ENCODE data around the gene USP28.

USP28 gene

GRCh38 chr11:113877670-113878055, 2.3 kb upstream of the USP28 start:
- DNase-seq (ENCODE audit: low spot score), result no peak

GRCh38 chr11:113876798-113877669, 1.7 kb upstream of the USP28 start:
- DNase-seq (ENCODE audit: low spot score), result no peak

GRCh38 chr11:113876074-113876797, 864 bp upstream of the USP28 start:
- no peak for DNase-seq (ENCODE audit: low spot score)

DNA sequence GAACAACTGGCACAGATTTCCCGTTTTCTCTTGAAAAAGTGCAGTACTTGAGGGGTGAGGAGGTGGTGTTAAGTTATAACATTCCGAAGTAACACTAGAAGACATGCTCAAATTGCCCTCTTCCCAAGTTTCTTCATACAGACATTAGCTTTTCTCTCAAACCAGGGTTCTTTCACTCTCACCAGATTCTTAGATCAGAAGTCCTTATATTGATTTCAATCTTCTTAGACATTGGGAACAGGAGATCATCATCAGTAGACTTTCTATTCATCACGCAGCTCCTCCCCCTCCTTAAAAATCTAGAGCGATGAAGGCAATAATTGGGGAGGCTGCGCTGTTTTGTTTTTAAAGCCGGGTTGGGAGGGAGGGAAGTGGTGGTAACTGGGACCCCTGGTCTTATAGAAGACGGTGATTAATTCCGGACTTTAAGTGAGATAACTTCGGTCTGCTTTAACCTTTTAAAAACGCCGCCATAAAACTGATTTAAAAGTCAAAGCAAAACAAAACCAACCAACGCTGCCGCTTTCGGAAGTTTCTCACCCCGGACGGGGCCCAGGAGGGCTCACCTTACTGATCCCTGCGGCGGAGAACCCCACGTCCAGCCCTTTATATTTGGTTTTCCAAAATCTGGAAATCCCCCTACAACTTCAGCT, 665 bp downstream of the USP28 start:
- DNase-seq (ENCODE audit: low spot score), result peak; percentile 26

- no peak for DNase-seq (ENCODE audit: low spot score)
Measured at GRCh38 chr11:113874096-113874495, 1.3 kb downstream of the USP28 start.

DNA sequence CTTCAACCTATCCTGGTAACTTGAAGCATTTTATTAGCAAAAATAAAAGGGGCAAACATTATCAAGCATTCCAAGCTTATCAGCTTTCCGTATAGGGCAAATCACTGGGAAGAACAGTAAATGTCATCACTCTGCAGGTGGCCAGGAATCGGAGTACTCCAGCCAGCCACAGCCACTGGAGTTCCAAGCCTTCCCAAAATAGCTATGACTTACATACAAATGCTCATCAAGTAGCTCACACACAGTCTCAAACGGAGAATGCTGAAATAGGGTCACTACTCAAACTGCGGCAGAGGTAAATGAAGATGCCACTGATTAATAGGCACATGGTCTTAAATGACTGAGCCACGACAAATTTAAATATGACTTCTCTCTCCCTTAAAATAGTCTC, 2.1 kb downstream of the USP28 start:
- no peak for DNase-seq (ENCODE audit: low spot score)

- DNase-seq (ENCODE audit: low spot score), result no peak
Measured at GRCh38 chr11:113871336-113871735, 4.0 kb downstream of the USP28 start.

DNA sequence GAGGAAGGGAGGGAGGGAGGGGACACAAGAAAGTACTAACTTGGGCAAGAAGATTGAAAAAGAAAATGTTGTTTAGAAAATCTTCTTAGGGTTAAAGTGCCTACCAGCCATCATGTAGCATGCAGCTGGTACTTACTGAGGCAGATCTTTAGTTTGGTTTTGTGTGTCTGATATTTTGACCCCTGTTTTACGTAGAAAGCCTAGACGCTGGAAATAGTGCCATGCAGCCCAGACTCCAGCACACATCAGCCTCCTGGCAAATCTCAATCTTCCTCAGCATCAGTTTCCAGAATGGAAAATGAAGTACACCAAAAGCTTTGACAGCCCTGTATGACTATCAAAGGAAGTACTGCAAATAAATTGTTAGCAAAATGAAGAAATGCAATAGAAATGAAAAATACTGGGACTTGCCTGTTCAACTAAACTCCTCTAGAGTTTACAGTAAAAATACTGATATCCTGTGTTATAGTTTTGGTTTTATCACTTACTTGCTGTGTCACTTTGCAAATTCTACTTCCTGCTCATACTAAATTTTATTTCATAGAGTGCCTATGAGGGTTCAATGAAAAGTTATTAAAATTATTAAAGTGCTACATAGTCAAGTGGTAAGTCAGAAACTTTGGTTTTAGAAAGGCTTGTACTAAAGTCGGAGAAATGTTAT, 7.4 kb downstream of the USP28 start:
- no peak for DNase-seq (ENCODE audit: low spot score)

DNA sequence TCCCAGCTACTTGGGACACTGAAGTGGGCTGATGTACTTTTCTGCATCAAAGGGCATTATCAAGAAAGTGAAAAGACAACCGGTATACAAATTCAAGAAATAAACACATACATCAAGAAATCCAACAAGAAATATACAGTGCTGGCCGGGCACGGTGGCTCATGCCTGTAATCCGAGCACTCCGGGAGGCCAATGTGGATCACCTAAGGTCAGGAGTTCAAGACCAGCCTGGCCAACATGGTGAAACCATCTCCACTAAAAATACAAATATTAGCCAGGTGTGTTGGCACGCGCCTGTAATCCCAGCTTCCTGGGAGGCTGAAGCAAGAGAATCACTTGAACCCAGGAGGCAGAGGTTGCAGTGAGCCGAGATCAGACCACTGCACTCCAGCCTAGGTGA, 9.5 kb downstream of the USP28 start:
- no peak for DNase-seq (ENCODE audit: low spot score)

- DNase-seq (ENCODE audit: low spot score), result no peak
Measured at GRCh38 chr11:113864410-113864809, 11.0 kb downstream of the USP28 start.

- DNase-seq (ENCODE audit: low spot score), result no peak
Measured at GRCh38 chr11:113862435-113862834, 12.9 kb downstream of the USP28 start.

DNA sequence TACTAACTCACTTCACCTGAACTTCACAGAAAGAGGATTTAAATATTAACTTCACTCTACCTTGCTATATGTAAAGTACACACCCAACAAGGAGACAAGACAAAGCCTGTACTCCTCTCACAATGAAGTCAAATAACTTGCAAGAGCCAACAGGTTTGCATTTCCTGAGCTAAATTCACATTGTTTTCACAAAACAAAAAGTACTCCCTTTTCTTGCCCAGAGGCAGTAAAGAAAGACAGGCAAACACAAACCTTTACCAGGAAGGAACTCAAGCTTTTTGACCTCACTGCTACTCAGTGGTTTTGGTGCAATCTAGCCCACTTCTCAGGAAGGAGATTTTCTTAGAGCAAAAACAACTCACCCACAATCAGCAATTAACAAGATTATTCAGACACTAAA, 15.7 kb downstream of the USP28 start:
- no peak for DNase-seq (ENCODE audit: low spot score)

GRCh38 chr11:113856966-113857759, 18.2 kb downstream of the USP28 start:
- DNase-seq (ENCODE audit: low spot score), result no peak

- no peak for DNase-seq (ENCODE audit: low spot score)
Measured at GRCh38 chr11:113855803-113856202, 19.6 kb downstream of the USP28 start.

DNA sequence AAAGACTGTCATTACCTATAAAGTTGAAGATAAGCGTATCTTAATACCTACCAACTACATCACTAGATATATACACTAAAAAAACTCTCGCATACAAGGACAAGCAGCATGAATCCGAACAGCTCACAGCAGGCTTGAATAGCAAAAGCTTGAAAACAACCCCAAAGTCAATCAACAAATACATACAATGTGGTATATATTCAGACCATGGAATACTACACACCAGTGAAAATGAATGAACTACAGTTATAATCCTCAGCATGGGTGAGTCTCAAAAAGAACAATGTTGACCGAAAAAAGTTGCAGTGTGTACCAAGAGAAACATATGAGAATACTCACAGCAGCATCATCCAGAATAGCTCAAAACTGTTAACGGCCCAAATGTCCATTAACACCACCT, 25.2 kb downstream of the USP28 start:
- DNase-seq (ENCODE audit: low spot score), result no peak

- no peak for DNase-seq (ENCODE audit: low spot score)
Measured at GRCh38 chr11:113849713-113850112, 25.7 kb downstream of the USP28 start.

- no peak for DNase-seq (ENCODE audit: low spot score)
Measured at GRCh38 chr11:113847580-113847979, 27.8 kb downstream of the USP28 start.

GRCh38 chr11:113847111-113847510, 28.3 kb downstream of the USP28 start:
- DNase-seq (ENCODE audit: low spot score), result no peak

GRCh38 chr11:113841691-113842090, 33.7 kb downstream of the USP28 start:
- DNase-seq (ENCODE audit: low spot score), result no peak

- DNase-seq (ENCODE audit: low spot score), result no peak
Measured at GRCh38 chr11:113840932-113841664, 34.3 kb downstream of the USP28 start.

- DNase-seq (ENCODE audit: low spot score), result no peak
Measured at GRCh38 chr11:113839842-113840241, 35.5 kb downstream of the USP28 start.

Data from activated CD4-positive, alpha-beta T cell treated with anti-CD3 and anti-CD28 coated beads, Interleukin-2, Interleukin-4, amounts not matched to agents 100 ng/mL and 50 ng/mL, durations not matched to agents 16 hours and 8 hours (primary cell).